ENCODE data around the gene SRRM4. TPM values are rescaled to one million over a fixed set of nuclear protein-coding genes. Genes with fewer than 3 reads are reported as not detected.

The SRRM4 gene
- total RNA-seq, 1 donor from 2014 or later: 1.4 TPM

- no peak for TF ChIP-seq CTCF (conservative IDR thresholded peaks at IDR 0.05)
- no peak for DNase-seq (ENCODE audit: extremely low spot score, unreplicated experiment)
- H3K27me3 Mint-ChIP-seq: peaks cover 31% of the 10 kb centered on the region
- H3K9me3 Mint-ChIP-seq: no peaks in the 10 kb centered on the region
- H3K4me1 Mint-ChIP-seq (ENCODE audit: unreplicated experiment): peaks cover 16% of the 10 kb centered on the region
- no peak overlapping the region for H3K4me3 Mint-ChIP-seq
- H3K36me3 Mint-ChIP-seq: no peaks in the 10 kb centered on the region
- H3K27ac Mint-ChIP-seq: no peak overlapping the region
Observed at GRCh38 chr12:119011231-119011630, 29.9 kb downstream of the SRRM4 start.

- Mint-ChIP-seq H3K36me3 (no peaks in the 10 kb centered on the region), H3K27ac (no peak overlapping the region), H3K4me3 (no peak overlapping the region), H3K27me3 (peaks cover 28% of the 10 kb centered on the region), H3K9me3 (no peaks in the 10 kb centered on the region), H3K4me1 (ENCODE audit: unreplicated experiment) (peaks cover 13% of the 10 kb centered on the region)
- DNase-seq (ENCODE audit: extremely low spot score, unreplicated experiment): no peak
- TF ChIP-seq CTCF (conservative IDR thresholded peaks at IDR 0.05): no peak
Observed at GRCh38 chr12:119012179-119012578, 30.8 kb downstream of the SRRM4 start.

- Mint-ChIP-seq H3K27me3 (peaks cover 28% of the 10 kb centered on the region), H3K4me1 (ENCODE audit: unreplicated experiment) (peaks cover 13% of the 10 kb centered on the region), H3K9me3 (no peaks in the 10 kb centered on the region), H3K4me3 (no peak overlapping the region), H3K27ac (no peak overlapping the region), H3K36me3 (no peaks in the 10 kb centered on the region)
- DNase-seq (ENCODE audit: extremely low spot score, unreplicated experiment): no peak
- TF ChIP-seq CTCF (conservative IDR thresholded peaks at IDR 0.05): no peak
Observed at GRCh38 chr12:119013023-119013422, 31.7 kb downstream of the SRRM4 start.

- TF ChIP-seq CTCF (conservative IDR thresholded peaks at IDR 0.05): no peak
- no peak for DNase-seq (ENCODE audit: extremely low spot score, unreplicated experiment)
- H3K4me3 Mint-ChIP-seq: no peak overlapping the region
- peaks cover 26% of the 10 kb centered on the region for H3K27me3 Mint-ChIP-seq
- peaks cover 11% of the 10 kb centered on the region for H3K4me1 Mint-ChIP-seq (ENCODE audit: unreplicated experiment)
- H3K36me3 Mint-ChIP-seq: no peaks in the 10 kb centered on the region
- H3K9me3 Mint-ChIP-seq: no peaks in the 10 kb centered on the region
- no peak overlapping the region for H3K27ac Mint-ChIP-seq
Observed at GRCh38 chr12:119014368-119014767, 33.0 kb downstream of the SRRM4 start.

GRCh38 chr12:119016715-119017114 is 35.4 kb downstream of the SRRM4 start:
- peaks cover 33% of the 10 kb centered on the region for H3K27me3 Mint-ChIP-seq
- peaks cover 9% of the 10 kb centered on the region for H3K4me1 Mint-ChIP-seq (ENCODE audit: unreplicated experiment)
- no peak for TF ChIP-seq CTCF (conservative IDR thresholded peaks at IDR 0.05)
- DNase-seq (ENCODE audit: extremely low spot score, unreplicated experiment): no peak
- no peaks in the 10 kb centered on the region for H3K36me3 Mint-ChIP-seq
- H3K27ac Mint-ChIP-seq: no peak overlapping the region
- H3K9me3 Mint-ChIP-seq: no peaks in the 10 kb centered on the region
- H3K4me3 Mint-ChIP-seq: no peak overlapping the region

GRCh38 chr12:119019166-119019565 is 37.8 kb downstream of the SRRM4 start:
- Mint-ChIP-seq H3K4me1 (ENCODE audit: unreplicated experiment) (peaks cover 9% of the 10 kb centered on the region), H3K4me3 (no peak overlapping the region), H3K27ac (no peak overlapping the region), H3K36me3 (no peaks in the 10 kb centered on the region), H3K27me3 (peaks cover 35% of the 10 kb centered on the region), H3K9me3 (no peaks in the 10 kb centered on the region)
- no peak for TF ChIP-seq CTCF (conservative IDR thresholded peaks at IDR 0.05)
- no peak for DNase-seq (ENCODE audit: extremely low spot score, unreplicated experiment)

All from type B pancreatic cell (in vitro differentiated cells).